Measurements from ENCODE around the gene PNMA6F.

DNA sequence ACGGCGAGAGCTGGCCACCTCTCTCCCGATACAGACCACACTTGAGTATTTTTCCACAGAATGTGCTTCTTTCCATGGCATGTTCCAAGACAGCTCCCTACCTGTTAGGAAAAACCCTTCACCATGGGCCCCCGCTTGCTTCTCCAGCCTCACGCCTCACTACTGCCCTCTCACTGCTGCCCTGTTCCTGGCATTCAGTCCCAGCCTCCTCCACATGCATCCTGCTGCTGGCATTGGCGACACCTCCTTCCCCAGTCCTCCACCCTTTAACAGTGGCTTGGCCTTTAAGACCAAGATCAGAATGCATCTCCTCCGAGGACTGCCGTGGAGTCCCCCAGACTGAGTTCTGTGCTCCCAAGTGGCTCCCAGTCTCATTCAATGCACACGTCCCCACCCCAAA, 10.7 kb downstream of the PNMA6F start:
- TF ChIP-seq, protein P1, sequence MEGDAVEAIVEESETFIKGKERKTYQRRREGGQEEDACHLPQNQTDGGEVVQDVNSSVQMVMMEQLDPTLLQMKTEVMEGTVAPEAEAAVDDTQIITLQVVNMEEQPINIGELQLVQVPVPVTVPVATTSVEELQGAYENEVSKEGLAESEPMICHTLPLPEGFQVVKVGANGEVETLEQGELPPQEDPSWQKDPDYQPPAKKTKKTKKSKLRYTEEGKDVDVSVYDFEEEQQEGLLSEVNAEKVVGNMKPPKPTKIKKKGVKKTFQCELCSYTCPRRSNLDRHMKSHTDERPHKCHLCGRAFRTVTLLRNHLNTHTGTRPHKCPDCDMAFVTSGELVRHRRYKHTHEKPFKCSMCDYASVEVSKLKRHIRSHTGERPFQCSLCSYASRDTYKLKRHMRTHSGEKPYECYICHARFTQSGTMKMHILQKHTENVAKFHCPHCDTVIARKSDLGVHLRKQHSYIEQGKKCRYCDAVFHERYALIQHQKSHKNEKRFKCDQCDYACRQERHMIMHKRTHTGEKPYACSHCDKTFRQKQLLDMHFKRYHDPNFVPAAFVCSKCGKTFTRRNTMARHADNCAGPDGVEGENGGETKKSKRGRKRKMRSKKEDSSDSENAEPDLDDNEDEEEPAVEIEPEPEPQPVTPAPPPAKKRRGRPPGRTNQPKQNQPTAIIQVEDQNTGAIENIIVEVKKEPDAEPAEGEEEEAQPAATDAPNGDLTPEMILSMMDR (IDR thresholded peaks at IDR 0.05), result no peak
- TF ChIP-seq POLR2A (IDR thresholded peaks at IDR 0.05), result no peak

All from uterus (tissue), 2 donors.